ENCODE data around the gene FBXO31.
A peak's percentile ranks its signal among the peaks of the same experiment; 100 is the strongest.

The FBXO31 gene

GRCh38 chr16:87329436-87330256, 53.9 kb downstream of the FBXO31 start:
- Mint-ChIP-seq H3K27me3 (no peaks in the 10 kb centered on the region), H3K4me3 (no peak overlapping the region), H3K36me3 (ENCODE audit: low read depth) (peaks cover 78% of the 10 kb centered on the region), H3K9me3 (no peaks in the 10 kb centered on the region), H3K4me1 (ENCODE audit: low read depth) (peaks cover 5% of the 10 kb centered on the region), H3K27ac (no peak overlapping the region)
- no peak for DNase-seq

- DNase-seq = no peak
- Mint-ChIP-seq H3K36me3 (ENCODE audit: low read depth) (peaks cover 76% of the 10 kb centered on the region), H3K4me1 (ENCODE audit: low read depth) (peaks cover 5% of the 10 kb centered on the region), H3K27me3 (no peaks in the 10 kb centered on the region), H3K27ac (no peak overlapping the region), H3K9me3 (no peaks in the 10 kb centered on the region), H3K4me3 (no peak overlapping the region)
Observed at GRCh38 chr16:87328846-87329245, 54.7 kb downstream of the FBXO31 start.

GRCh38 chr16:87327798-87328495, 55.6 kb downstream of the FBXO31 start:
- H3K27me3 Mint-ChIP-seq = no peaks in the 10 kb centered on the region
- H3K36me3 Mint-ChIP-seq (ENCODE audit: low read depth) = peaks cover 69% of the 10 kb centered on the region
- no peak overlapping the region for H3K4me3 Mint-ChIP-seq
- peak overlapping the region; percentile 40 for H3K27ac Mint-ChIP-seq
- peaks cover 5% of the 10 kb centered on the region for H3K4me1 Mint-ChIP-seq (ENCODE audit: low read depth)
- no peaks in the 10 kb centered on the region for H3K9me3 Mint-ChIP-seq
- no peak for DNase-seq

- Mint-ChIP-seq H3K27me3 (no peaks in the 10 kb centered on the region), H3K4me3 (no peak overlapping the region), H3K36me3 (ENCODE audit: low read depth) (peaks cover 54% of the 10 kb centered on the region), H3K27ac (peak overlapping the region; percentile 53), H3K9me3 (no peaks in the 10 kb centered on the region), H3K4me1 (ENCODE audit: low read depth) (peaks cover 5% of the 10 kb centered on the region)
- no peak for DNase-seq
Observed at GRCh38 chr16:87326151-87326571, 57.4 kb downstream of the FBXO31 start.

- H3K27ac Mint-ChIP-seq = no peak overlapping the region
- DNase-seq = no peak
- H3K9me3 Mint-ChIP-seq = no peaks in the 10 kb centered on the region
Observed at GRCh38 chr16:87325423-87325858, 58.1 kb downstream of the FBXO31 start.

GRCh38 chr16:87324411-87325275, 58.9 kb downstream of the FBXO31 start:
- H3K4me3 Mint-ChIP-seq = no peak overlapping the region

More at GRCh38 chr16:87325423-87325858, 58.1 kb downstream of the FBXO31 start:
- H3K36me3 Mint-ChIP-seq (ENCODE audit: low read depth) = peaks cover 47% of the 10 kb centered on the region
- H3K27me3 Mint-ChIP-seq = no peaks in the 10 kb centered on the region
- peaks cover 5% of the 10 kb centered on the region for H3K4me1 Mint-ChIP-seq (ENCODE audit: low read depth)
- no peak overlapping the region for H3K4me3 Mint-ChIP-seq

GRCh38 chr16:87323727-87324410, 59.7 kb downstream of the FBXO31 start:
- H3K27ac Mint-ChIP-seq = no peak overlapping the region
- H3K4me1 Mint-ChIP-seq (ENCODE audit: low read depth) = peaks cover 8% of the 10 kb centered on the region
- H3K27me3 Mint-ChIP-seq = no peaks in the 10 kb centered on the region
- H3K9me3 Mint-ChIP-seq = no peaks in the 10 kb centered on the region
- peaks cover 37% of the 10 kb centered on the region for H3K36me3 Mint-ChIP-seq (ENCODE audit: low read depth)
- DNase-seq = no peak
- no peak overlapping the region for H3K4me3 Mint-ChIP-seq

More at GRCh38 chr16:87324411-87325275, 58.9 kb downstream of the FBXO31 start:
- Mint-ChIP-seq H3K27me3 (no peaks in the 10 kb centered on the region), H3K36me3 (ENCODE audit: low read depth) (peaks cover 39% of the 10 kb centered on the region), H3K4me1 (ENCODE audit: low read depth) (peaks cover 5% of the 10 kb centered on the region), H3K9me3 (no peaks in the 10 kb centered on the region), H3K27ac (peak overlapping the region; percentile 44)
- peak; percentile 58 for DNase-seq

- Mint-ChIP-seq H3K36me3 (ENCODE audit: low read depth) (peaks cover 39% of the 10 kb centered on the region), H3K4me3 (no peak overlapping the region), H3K27me3 (no peaks in the 10 kb centered on the region), H3K9me3 (no peaks in the 10 kb centered on the region), H3K27ac (no peak overlapping the region), H3K4me1 (ENCODE audit: low read depth) (peaks cover 15% of the 10 kb centered on the region)
- DNase-seq = no peak
Observed at GRCh38 chr16:87322833-87323726, 60.5 kb downstream of the FBXO31 start.

- H3K27me3 Mint-ChIP-seq = no peaks in the 10 kb centered on the region
- DNase-seq = no peak
- H3K4me3 Mint-ChIP-seq = no peak overlapping the region
- no peaks in the 10 kb centered on the region for H3K9me3 Mint-ChIP-seq
- peaks cover 39% of the 10 kb centered on the region for H3K36me3 Mint-ChIP-seq (ENCODE audit: low read depth)
- H3K4me1 Mint-ChIP-seq (ENCODE audit: low read depth) = peaks cover 15% of the 10 kb centered on the region
- H3K27ac Mint-ChIP-seq = no peak overlapping the region
Observed at GRCh38 chr16:87322360-87322759, 61.2 kb downstream of the FBXO31 start.

GRCh38 chr16:87321336-87322107, 62.1 kb downstream of the FBXO31 start:
- H3K27me3 Mint-ChIP-seq = no peaks in the 10 kb centered on the region
- H3K4me1 Mint-ChIP-seq (ENCODE audit: low read depth) = peaks cover 20% of the 10 kb centered on the region
- DNase-seq = no peak
- peaks cover 40% of the 10 kb centered on the region for H3K36me3 Mint-ChIP-seq (ENCODE audit: low read depth)
- H3K4me3 Mint-ChIP-seq = no peak overlapping the region
- peak overlapping the region; percentile 29 for H3K27ac Mint-ChIP-seq
- H3K9me3 Mint-ChIP-seq = no peaks in the 10 kb centered on the region

GRCh38 chr16:87320510-87321227, 62.9 kb downstream of the FBXO31 start:
- Mint-ChIP-seq H3K27me3 (no peaks in the 10 kb centered on the region), H3K9me3 (no peaks in the 10 kb centered on the region), H3K4me3 (no peak overlapping the region), H3K27ac (peak overlapping the region; percentile 33), H3K36me3 (ENCODE audit: low read depth) (peaks cover 35% of the 10 kb centered on the region), H3K4me1 (ENCODE audit: low read depth) (peaks cover 22% of the 10 kb centered on the region)
- no peak for DNase-seq

GRCh38 chr16:87319997-87320491, 63.5 kb downstream of the FBXO31 start:
- no peaks in the 10 kb centered on the region for H3K27me3 Mint-ChIP-seq
- peaks cover 20% of the 10 kb centered on the region for H3K4me1 Mint-ChIP-seq (ENCODE audit: low read depth)
- no peaks in the 10 kb centered on the region for H3K9me3 Mint-ChIP-seq
- H3K36me3 Mint-ChIP-seq (ENCODE audit: low read depth) = peaks cover 33% of the 10 kb centered on the region
- no peak for DNase-seq
- H3K4me3 Mint-ChIP-seq = no peak overlapping the region
- peak overlapping the region; percentile 33 for H3K27ac Mint-ChIP-seq
